Prostate gland (tissue), 2 donors: ENCODE results near the gene TM9SF2. TPM values are rescaled to one million over a fixed set of nuclear protein-coding genes. Genes with fewer than 3 reads are reported as not detected.
"Not testable (repeated sequence)": the region's sequence is repeated elsewhere in the genome, so short reads cannot be mapped to it uniquely, and the experiment has no call there.

ENCODE experiments used
- DNase-seq: peaks from one replicate; pipeline ENCODE4 v3.0.0-alpha.2; 2019; ENCODE audit warnings: low spot score
- H3K27ac ChIP-seq, 2 donors: fragments of 200-600 bp; sonication (generic); 2 replicates each; pipeline ENCODE4 v1.5.1; 2017 to 2019
- H3K27me3 ChIP-seq: fragments of 200-600 bp; sonication (generic); replicated peaks from 2 replicates; pipeline ENCODE4 v1.5.1; 2019; ENCODE audit not compliant: insufficient read depth
- H3K36me3 ChIP-seq, 2 donors: fragments of 200-600 bp; sonication (generic); 1 replicate in 1 of 2; 2 replicates in 1 of 2; pipeline versions ENCODE4 v1.5.1 to v1.8.1; 2017 to 2019
- H3K4me1 ChIP-seq: fragments of 200-600 bp; sonication (generic); replicated peaks from 2 replicates; pipeline ENCODE4 v1.5.1; 2019
- H3K4me3 ChIP-seq, 2 donors: fragments of 200-600 bp; sonication (generic); 2 replicates each; pipeline ENCODE4 v1.5.1; 2017 to 2019
- H3K9me3 ChIP-seq: fragments of 200-600 bp; sonication (generic); 2 replicates; pipeline ENCODE4 v1.5.1; 2017
- CTCF ChIP-seq, 4 experiments: fragments of 200-600 bp in 2 of 4; fragments of 450-650 bp in 2 of 4; sonication (generic) in 2 of 4; IDR thresholded peaks; 1 replicate in 3 of 4; 2 replicates in 1 of 4; pipeline ENCODE4 v1.5.1; 2016 to 2019; ENCODE audit warnings: antibody characterized with exemption in 4 of 4, mild to moderate bottlenecking in 2 of 4, moderate library complexity in 2 of 4
- POLR2A ChIP-seq: fragments of 450-650 bp; IDR thresholded peaks from one replicate; pipeline ENCODE4 v1.6.1; 2016; ENCODE audit warnings: antibody characterized with exemption, mild to moderate bottlenecking
- POLR2AphosphoS5 ChIP-seq: sonication (generic); formaldehyde crosslinking; IDR thresholded peaks from one replicate; pipeline ENCODE4 v1.6.1; 2017; ENCODE audit warnings: antibody characterized with exemption
- WGBS: methylation state at CpG from one replicate; pipeline ENCODE4 v1.1.5; 2018; 5-methylcytosine and 5-hydroxymethylcytosine counted together
- intact Hi-C: fragments of 100-400 bp; cut with DNase I; formaldehyde crosslinking; loops from one replicate; pipeline ENCODE4 v1.14.2; 2022
- total RNA-seq, 2 donors: library from RNA; depleted of rRNA; stranded (reverse); fragments of >200 nt; gene quantifications; one replicate each; pipeline ENCODE4 v1.1.0, GENCODE V29; 2016

Gene TM9SF2
- 100 to 1,000 TPM; 136 to 175 TPM for total RNA-seq

GRCh38 chr13:99501184-99501847 lies at the start of gene TM9SF2:
Gene TM9SF2 (plus strand): TSS chr13:99501472. CDS start chr13:99501607, 135 bp downstream.
- H3K27ac ChIP-seq: peak within 1 kb of the TSS; percentile 87 to 91
- WGBS: under 1% methylated on average over 55 of the region's 55 CpGs
- no peaks in the 10 kb centered on the region for H3K27me3 ChIP-seq
- H3K36me3 ChIP-seq: no peaks in the 10 kb centered on the region
- intact Hi-C loops: loop anchor here (5.0 kb wide), 1 partner anchor 106 kb away; the partner anchor contains the start of gene CLYBL
- H3K4me1 ChIP-seq: peaks cover 5% of the 10 kb centered on the region
- H3K9me3 ChIP-seq: no peaks in the 10 kb centered on the region
- H3K4me3 ChIP-seq: peak within 1 kb of the TSS; percentile 78 to 93
- TF ChIP-seq POLR2A (peak; percentile 61), CTCF (IDR thresholded peaks at IDR 0.05) (no peak), POLR2AphosphoS5 (peak; percentile 97)
- peak; percentile 94 for DNase-seq

- Histone ChIP-seq H3K27ac (no peak overlapping the region), H3K27me3 (no peaks in the 10 kb centered on the region), H3K9me3 (no peaks in the 10 kb centered on the region), H3K4me1 (no peaks in the 10 kb centered on the region), H3K36me3 (no peaks in the 10 kb centered on the region), H3K4me3 (no peak overlapping the region)
- DNase-seq: no peak
- intact Hi-C loops: no loop called here
- 85% methylated on average over 9 of the region's 9 CpGs for WGBS
- no peak for TF ChIP-seq POLR2A
- no peak for TF ChIP-seq POLR2AphosphoS5
- no peak for TF ChIP-seq CTCF (IDR thresholded peaks at IDR 0.05)
Measured at GRCh38 chr13:99454518-99455183, 46.6 kb upstream of the TM9SF2 start.

- Histone ChIP-seq H3K4me3 (no peak overlapping the region), H3K27me3 (no peaks in the 10 kb centered on the region), H3K27ac (no peak overlapping the region), H3K9me3 (no peaks in the 10 kb centered on the region), H3K36me3 (no peaks in the 10 kb centered on the region), H3K4me1 (no peaks in the 10 kb centered on the region)
- 75% methylated on average over 10 of the region's 10 CpGs for WGBS
- intact Hi-C loops: no loop called here
- TF ChIP-seq CTCF (IDR thresholded peaks at IDR 0.05) (no peak), POLR2AphosphoS5 (no peak), POLR2A (no peak)
- DNase-seq: no peak
Measured at GRCh38 chr13:99459099-99459850, 42.0 kb upstream of the TM9SF2 start.

GRCh38 chr13:99460802-99461201 lies 40.5 kb upstream of the TM9SF2 start:
- H3K9me3 ChIP-seq, H3K27ac ChIP-seq, H3K36me3 ChIP-seq, intact Hi-C loops, H3K4me3 ChIP-seq, H3K27me3 ChIP-seq, DNase-seq, H3K4me1 ChIP-seq: not testable (repeated sequence)
- WGBS: 91% methylated on average over 4 of the region's 4 CpGs

GRCh38 chr13:99463646-99464397 lies 37.5 kb upstream of the TM9SF2 start:
- WGBS: 98% methylated on average over 3 of the region's 3 CpGs
- intact Hi-C loops: no loop called here
- H3K27ac ChIP-seq: no peak overlapping the region

More at GRCh38 chr13:99463646-99464397, 37.5 kb upstream of the TM9SF2 start:
- no peaks in the 10 kb centered on the region for H3K9me3 ChIP-seq
- H3K36me3 ChIP-seq: no peaks in the 10 kb centered on the region
- no peaks in the 10 kb centered on the region for H3K27me3 ChIP-seq
- TF ChIP-seq POLR2AphosphoS5 (no peak), POLR2A (no peak), CTCF (IDR thresholded peaks at IDR 0.05) (no peak)
- DNase-seq: no peak
- H3K4me3 ChIP-seq: no peak overlapping the region
- H3K4me1 ChIP-seq: no peaks in the 10 kb centered on the region
